ENCODE data around the gene TRMT5. TPM values are rescaled to one million over a fixed set of nuclear protein-coding genes. Genes with fewer than 3 reads are reported as not detected.

The TRMT5 gene
- total and polyA plus RNA-seq, 8 donors = 12.4 to 28.1 (median 23.3) TPM

- intact Hi-C loops (cut with DNase I) = no loop called here
- Histone ChIP-seq H3K27me3 (no peaks in the 10 kb centered on the region), H3K36me3 (no peaks in the 10 kb centered on the region), H3K4me3 (no peak overlapping the region), H3K4me1 (no peaks in the 10 kb centered on the region), H3K9me3 (no peaks in the 10 kb centered on the region), H3K27ac (no peak overlapping the region)
- DNase-seq (no peak), ATAC-seq (no peak)
- no peak for TF ChIP-seq CTCF (IDR thresholded peaks at IDR 0.05)
These were observed 12.2 kb downstream of the TRMT5 start for GRCh38 chr14:60968671-60969070.

- no peak overlapping the region for H3K4me3 ChIP-seq
- TF ChIP-seq CTCF (IDR thresholded peaks at IDR 0.05) = no peak
- no peak for DNase-seq
- no peaks in the 10 kb centered on the region for H3K27me3 ChIP-seq
- H3K36me3 ChIP-seq = no peaks in the 10 kb centered on the region
- H3K9me3 ChIP-seq = no peaks in the 10 kb centered on the region
- H3K27ac ChIP-seq = no peak overlapping the region
- H3K4me1 ChIP-seq = no peaks in the 10 kb centered on the region
- intact Hi-C loops (cut with DNase I) = no loop called here
- no peak for ATAC-seq
These were observed 12.8 kb downstream of the TRMT5 start for GRCh38 chr14:60968099-60968498.

- H3K9me3 ChIP-seq = no peaks in the 10 kb centered on the region
- H3K4me1 ChIP-seq = no peaks in the 10 kb centered on the region
- no peaks in the 10 kb centered on the region for H3K27me3 ChIP-seq
- no peak for TF ChIP-seq CTCF (IDR thresholded peaks at IDR 0.05)
- H3K27ac ChIP-seq = no peak overlapping the region
- H3K4me3 ChIP-seq = no peak overlapping the region
- peak; percentile 55 for ATAC-seq
- no peak for DNase-seq
- intact Hi-C loops (cut with DNase I) = no loop called here
- H3K36me3 ChIP-seq = no peaks in the 10 kb centered on the region
These were observed 15.5 kb downstream of the TRMT5 start for GRCh38 chr14:60965402-60965801.

- intact Hi-C loops (cut with DNase I) = no loop called here
- Histone ChIP-seq H3K27me3 (no peaks in the 10 kb centered on the region), H3K4me3 (no peak overlapping the region), H3K27ac (no peak overlapping the region), H3K36me3 (no peaks in the 10 kb centered on the region), H3K4me1 (no peaks in the 10 kb centered on the region), H3K9me3 (no peaks in the 10 kb centered on the region)
- no peak for TF ChIP-seq CTCF (IDR thresholded peaks at IDR 0.05)
- DNase-seq = no peak
- peak; percentile 76 for ATAC-seq
These were observed 16.0 kb downstream of the TRMT5 start for GRCh38 chr14:60964904-60965303.

- ATAC-seq (peak; percentile 82), DNase-seq (no peak)
- H3K27ac ChIP-seq = no peak overlapping the region
- no peaks in the 10 kb centered on the region for H3K27me3 ChIP-seq
- H3K36me3 ChIP-seq = no peaks in the 10 kb centered on the region
- intact Hi-C loops (cut with DNase I) = no loop called here
- H3K9me3 ChIP-seq = peaks cover 0 to 6% of the 10 kb centered on the region in 2 donors
- no peak overlapping the region for H3K4me3 ChIP-seq
- no peak for TF ChIP-seq CTCF (IDR thresholded peaks at IDR 0.05)
- no peaks in the 10 kb centered on the region for H3K4me1 ChIP-seq
These were observed 17.1 kb downstream of the TRMT5 start for GRCh38 chr14:60963761-60964160.

Data from left lung (tissue), 10 donors.